ENCODE data around the gene SPON1. TPM values are rescaled to one million over a fixed set of nuclear protein-coding genes. Genes with fewer than 3 reads are reported as not detected.

Gene SPON1
- total RNA-seq, 2 experiments from 2014 or later, result 2.1 to 2.2 TPM

DNA sequence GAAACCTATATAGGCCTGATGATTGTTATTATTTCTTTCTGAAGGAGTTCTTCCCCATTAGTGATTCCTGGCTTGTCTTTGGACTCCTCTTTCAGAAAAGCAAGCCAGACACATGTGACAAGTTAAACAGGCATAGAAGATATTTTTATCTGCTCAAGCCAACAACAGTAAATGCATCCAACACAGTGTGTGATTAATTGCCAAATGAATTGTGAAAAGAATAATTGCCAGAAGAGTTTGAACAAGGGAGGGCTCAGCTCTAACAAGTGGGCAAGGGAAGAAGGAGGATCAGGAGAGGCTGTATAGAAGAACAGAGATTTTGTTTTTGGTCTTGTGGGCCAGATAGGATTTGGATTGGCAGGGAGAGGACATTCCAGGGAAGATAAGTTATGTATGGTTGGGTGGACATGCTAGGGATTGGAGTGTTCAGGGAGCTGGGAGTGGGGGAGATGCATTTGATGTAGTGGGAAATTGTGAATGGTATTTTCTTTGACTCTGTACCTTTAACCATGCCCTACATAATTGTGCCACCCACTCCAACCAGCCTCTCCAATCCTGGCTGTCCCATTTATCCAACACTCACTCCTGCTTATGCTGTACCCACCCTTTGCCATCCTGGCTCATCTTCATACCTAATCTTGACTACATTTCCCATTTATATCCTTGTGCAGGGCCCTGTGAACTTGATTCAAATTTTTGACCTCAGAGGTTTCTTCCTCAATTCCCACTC, 223.7 kb downstream of the SPON1 start:
- Histone ChIP-seq H3K4me3 (ENCODE audit: low read length) (no peak overlapping the region), H3K27me3 (ENCODE audit: control insufficient read depth in 1 of 2, insufficient read depth in 2 of 2, low read length in 2 of 2) (no peaks in the 10 kb centered on the region), H3K4me1 (ENCODE audit: insufficient read depth, low read length) (no peaks in the 10 kb centered on the region), H3K9me3 (ENCODE audit: control insufficient read depth in 1 of 2, insufficient read depth in 1 of 2, low read length in 2 of 2) (no peaks in the 10 kb centered on the region), H3K36me3 (ENCODE audit: insufficient read depth, low read length) (no peaks in the 10 kb centered on the region), H3K27ac (ENCODE audit: low read depth in 1 of 2, low read length in 2 of 2) (no peak overlapping the region)
- no peak for DNase-seq
- Mint-ChIP-seq H3K4me1 (ENCODE audit: low read depth) (no peaks in the 10 kb centered on the region), H3K4me3 (no peak overlapping the region), H3K27me3 (no peaks in the 10 kb centered on the region), H3K36me3 (ENCODE audit: low read depth) (peaks cover 3% of the 10 kb centered on the region), H3K9me3 (no peaks in the 10 kb centered on the region), H3K27ac (no peak overlapping the region)
- POLR2A ChIA-PET, result no interaction called here
- TF ChIP-seq, protein P1, sequence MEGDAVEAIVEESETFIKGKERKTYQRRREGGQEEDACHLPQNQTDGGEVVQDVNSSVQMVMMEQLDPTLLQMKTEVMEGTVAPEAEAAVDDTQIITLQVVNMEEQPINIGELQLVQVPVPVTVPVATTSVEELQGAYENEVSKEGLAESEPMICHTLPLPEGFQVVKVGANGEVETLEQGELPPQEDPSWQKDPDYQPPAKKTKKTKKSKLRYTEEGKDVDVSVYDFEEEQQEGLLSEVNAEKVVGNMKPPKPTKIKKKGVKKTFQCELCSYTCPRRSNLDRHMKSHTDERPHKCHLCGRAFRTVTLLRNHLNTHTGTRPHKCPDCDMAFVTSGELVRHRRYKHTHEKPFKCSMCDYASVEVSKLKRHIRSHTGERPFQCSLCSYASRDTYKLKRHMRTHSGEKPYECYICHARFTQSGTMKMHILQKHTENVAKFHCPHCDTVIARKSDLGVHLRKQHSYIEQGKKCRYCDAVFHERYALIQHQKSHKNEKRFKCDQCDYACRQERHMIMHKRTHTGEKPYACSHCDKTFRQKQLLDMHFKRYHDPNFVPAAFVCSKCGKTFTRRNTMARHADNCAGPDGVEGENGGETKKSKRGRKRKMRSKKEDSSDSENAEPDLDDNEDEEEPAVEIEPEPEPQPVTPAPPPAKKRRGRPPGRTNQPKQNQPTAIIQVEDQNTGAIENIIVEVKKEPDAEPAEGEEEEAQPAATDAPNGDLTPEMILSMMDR (IDR thresholded peaks at IDR 0.05), result no peak
- CTCF ChIA-PET, result no interaction called here
- no peak for ATAC-seq (ENCODE audit: poor library complexity)
- intact Hi-C loops (cut with DNase I, micrococcal nuclease), result no loop called here

DNA sequence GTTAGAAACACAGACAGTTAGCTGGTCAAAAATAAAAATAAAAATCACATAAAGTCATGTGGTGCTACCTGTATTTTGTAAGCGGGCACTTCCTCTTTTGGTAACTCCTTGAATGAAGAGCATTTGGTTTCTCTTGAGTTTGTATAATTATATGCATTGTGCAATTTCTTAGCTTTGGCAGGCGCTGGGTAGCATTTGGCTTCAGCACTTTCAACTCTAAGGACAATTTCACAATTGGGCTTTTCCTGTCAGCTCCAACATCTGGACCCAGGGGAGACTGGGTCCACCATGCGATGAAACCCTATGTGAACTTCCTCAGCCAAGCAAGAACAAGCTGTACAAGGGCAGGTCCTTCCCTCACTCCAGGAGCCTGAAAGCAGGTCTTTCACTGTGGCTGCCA, 227.4 kb downstream of the SPON1 start:
- Histone ChIP-seq H3K27ac (ENCODE audit: low read depth in 1 of 2, low read length in 2 of 2) (no peak overlapping the region), H3K36me3 (ENCODE audit: insufficient read depth, low read length) (no peaks in the 10 kb centered on the region), H3K9me3 (ENCODE audit: control insufficient read depth in 1 of 2, insufficient read depth in 1 of 2, low read length in 2 of 2) (no peaks in the 10 kb centered on the region), H3K4me1 (ENCODE audit: insufficient read depth, low read length) (no peaks in the 10 kb centered on the region), H3K4me3 (ENCODE audit: low read length) (no peak overlapping the region), H3K27me3 (ENCODE audit: control insufficient read depth in 1 of 2, insufficient read depth in 2 of 2, low read length in 2 of 2) (no peaks in the 10 kb centered on the region)
- POLR2A ChIA-PET, result no interaction called here
- DNase-seq (no peak), ATAC-seq (ENCODE audit: poor library complexity) (no peak)
- H3K4me3 Mint-ChIP-seq, result no peak overlapping the region
- peaks cover 2% of the 10 kb centered on the region for H3K36me3 Mint-ChIP-seq (ENCODE audit: low read depth)
- no peak overlapping the region for H3K27ac Mint-ChIP-seq
- H3K9me3 Mint-ChIP-seq, result no peaks in the 10 kb centered on the region
- intact Hi-C loops (cut with DNase I, micrococcal nuclease), result no loop called here
- no peaks in the 10 kb centered on the region for H3K4me1 Mint-ChIP-seq (ENCODE audit: low read depth)
- TF ChIP-seq, protein P1 (IDR thresholded peaks at IDR 0.05), result no peak
- H3K27me3 Mint-ChIP-seq, result no peaks in the 10 kb centered on the region
- CTCF ChIA-PET, result no interaction called here

DNA sequence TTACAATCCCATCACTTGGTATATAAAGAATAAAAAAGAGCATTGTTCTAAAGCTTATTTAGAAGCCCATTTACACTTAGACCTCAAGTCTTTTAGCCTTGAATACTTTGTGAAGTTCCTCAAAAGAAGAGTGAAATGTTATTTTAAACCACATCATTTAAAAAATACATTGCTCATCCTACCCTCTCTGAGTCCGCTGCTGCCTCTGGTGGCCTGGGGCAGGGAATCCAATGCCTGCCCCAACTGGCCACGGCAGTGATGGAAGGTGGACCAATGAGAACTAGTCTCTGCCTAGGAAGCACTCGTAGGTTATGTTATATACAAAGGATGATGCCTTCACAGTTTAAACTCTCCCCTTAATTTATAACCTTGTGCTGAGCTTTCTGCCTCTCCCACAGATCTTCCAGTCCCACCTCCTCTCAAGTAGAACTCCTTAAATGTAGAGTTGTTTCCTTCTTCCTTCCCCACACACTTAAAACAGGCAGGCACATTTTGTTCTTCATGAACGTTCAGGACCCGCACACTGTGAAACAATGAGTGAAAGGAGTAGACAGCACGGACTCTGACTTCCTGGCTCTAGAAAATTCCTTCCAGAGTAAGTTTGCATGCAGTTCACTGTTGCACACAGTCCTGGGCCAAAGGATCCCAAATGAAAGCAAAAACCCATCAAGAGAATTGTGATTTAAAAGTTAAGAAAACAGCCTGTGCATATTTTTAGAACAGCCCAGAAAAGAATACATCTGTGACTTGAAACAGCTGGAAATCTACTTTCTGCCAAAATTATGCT, 228.7 kb downstream of the SPON1 start:
- H3K4me1 ChIP-seq (ENCODE audit: insufficient read depth, low read length), result no peaks in the 10 kb centered on the region
- Mint-ChIP-seq H3K4me3 (no peak overlapping the region), H3K27ac (no peak overlapping the region), H3K27me3 (no peaks in the 10 kb centered on the region), H3K4me1 (ENCODE audit: low read depth) (no peaks in the 10 kb centered on the region), H3K36me3 (ENCODE audit: low read depth) (no peaks in the 10 kb centered on the region), H3K9me3 (no peaks in the 10 kb centered on the region)
- ChIA-PET POLR2A (interaction anchor here (0.7 kb wide), 1 partner anchor 22 kb away, joined by 4 read pairs; no protein-coding TSS in a partner anchor), CTCF (no interaction called here)
- DNase-seq, result no peak
- ATAC-seq (ENCODE audit: poor library complexity), result no peak
- H3K36me3 ChIP-seq (ENCODE audit: insufficient read depth, low read length), result no peaks in the 10 kb centered on the region
- intact Hi-C loops (cut with DNase I, micrococcal nuclease), result no loop called here
- no peaks in the 10 kb centered on the region for H3K27me3 ChIP-seq (ENCODE audit: control insufficient read depth in 1 of 2, insufficient read depth in 2 of 2, low read length in 2 of 2)
- H3K9me3 ChIP-seq (ENCODE audit: control insufficient read depth in 1 of 2, insufficient read depth in 1 of 2, low read length in 2 of 2), result no peaks in the 10 kb centered on the region
- no peak overlapping the region for H3K27ac ChIP-seq (ENCODE audit: low read depth in 1 of 2, low read length in 2 of 2)
- TF ChIP-seq, protein P1 (IDR thresholded peaks at IDR 0.05), result no peak
- H3K4me3 ChIP-seq (ENCODE audit: low read length), result no peak overlapping the region
